Measurements from ENCODE around the gene LRRC8A.

DNA sequence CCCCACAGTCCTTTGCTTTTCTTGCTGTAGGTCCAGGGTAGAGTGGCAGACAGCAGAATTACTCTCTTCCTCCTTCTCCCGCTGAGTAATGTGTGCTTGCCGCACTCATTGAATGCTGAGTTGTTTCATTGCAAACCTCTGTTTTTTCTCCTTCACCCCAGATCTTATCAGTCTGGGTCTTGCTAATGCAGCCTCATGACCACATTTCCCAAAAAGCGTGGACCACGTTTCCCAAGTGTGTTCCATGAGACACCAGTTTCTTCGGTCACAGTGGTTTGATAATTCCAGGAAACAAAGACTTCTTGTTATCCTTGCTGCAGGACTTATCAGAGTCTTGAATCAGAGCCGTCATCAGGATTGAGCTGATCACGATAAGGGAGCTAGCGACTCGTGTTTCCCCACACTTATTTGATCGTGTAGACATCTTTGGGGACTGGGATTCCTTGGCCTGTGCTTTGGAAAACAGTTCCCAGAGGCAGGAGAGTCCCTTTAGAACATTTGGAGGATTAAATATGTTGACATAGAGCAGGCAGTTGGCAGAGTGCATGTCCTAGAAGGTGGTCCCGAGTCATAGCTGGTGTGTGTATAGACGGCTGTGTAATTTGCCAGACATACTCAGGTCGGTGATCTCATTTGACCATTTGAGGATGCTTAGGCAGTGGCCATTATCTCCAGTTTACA, 4.4 kb downstream of the LRRC8A start:
- TF ChIP-seq POLR2A (IDR thresholded peaks at IDR 0.05; ENCODE audit: low read depth) (no peak), EP300 (IDR thresholded peaks at IDR 0.05) (no peak)
- TF ChIP-seq, protein P1, sequence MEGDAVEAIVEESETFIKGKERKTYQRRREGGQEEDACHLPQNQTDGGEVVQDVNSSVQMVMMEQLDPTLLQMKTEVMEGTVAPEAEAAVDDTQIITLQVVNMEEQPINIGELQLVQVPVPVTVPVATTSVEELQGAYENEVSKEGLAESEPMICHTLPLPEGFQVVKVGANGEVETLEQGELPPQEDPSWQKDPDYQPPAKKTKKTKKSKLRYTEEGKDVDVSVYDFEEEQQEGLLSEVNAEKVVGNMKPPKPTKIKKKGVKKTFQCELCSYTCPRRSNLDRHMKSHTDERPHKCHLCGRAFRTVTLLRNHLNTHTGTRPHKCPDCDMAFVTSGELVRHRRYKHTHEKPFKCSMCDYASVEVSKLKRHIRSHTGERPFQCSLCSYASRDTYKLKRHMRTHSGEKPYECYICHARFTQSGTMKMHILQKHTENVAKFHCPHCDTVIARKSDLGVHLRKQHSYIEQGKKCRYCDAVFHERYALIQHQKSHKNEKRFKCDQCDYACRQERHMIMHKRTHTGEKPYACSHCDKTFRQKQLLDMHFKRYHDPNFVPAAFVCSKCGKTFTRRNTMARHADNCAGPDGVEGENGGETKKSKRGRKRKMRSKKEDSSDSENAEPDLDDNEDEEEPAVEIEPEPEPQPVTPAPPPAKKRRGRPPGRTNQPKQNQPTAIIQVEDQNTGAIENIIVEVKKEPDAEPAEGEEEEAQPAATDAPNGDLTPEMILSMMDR (IDR thresholded peaks at IDR 0.05), result no peak
